GM18909 (cell line): ENCODE data around the gene LDB2.

Experiments
- ATAC-seq: cut with Tn5 transposase; IDR thresholded peaks from one replicate; pipeline ENCODE4 v1.9.1; 2021; ENCODE audit warnings: mild to moderate bottlenecking; ENCODE audit not compliant: unreplicated experiment, poor library complexity

Gene LDB2

GRCh38 chr4:16765546-16765945 lies 132.9 kb downstream of the LDB2 start:
- ATAC-seq, result no peak

GRCh38 chr4:16764622-16765021 lies 133.8 kb downstream of the LDB2 start:
- no peak for ATAC-seq

- no peak for ATAC-seq
These were observed 137.7 kb downstream of the LDB2 start for GRCh38 chr4:16760617-16761363.

- no peak for ATAC-seq
These were observed 138.4 kb downstream of the LDB2 start for GRCh38 chr4:16759931-16760582.

GRCh38 chr4:16758816-16759215 lies 139.6 kb downstream of the LDB2 start:
- ATAC-seq, result no peak

- ATAC-seq, result no peak
These were observed 140.2 kb downstream of the LDB2 start for GRCh38 chr4:16758255-16758654.

GRCh38 chr4:16757080-16757521 lies 141.3 kb downstream of the LDB2 start:
- no peak for ATAC-seq

GRCh38 chr4:16754104-16754503 lies 144.3 kb downstream of the LDB2 start:
- no peak for ATAC-seq

GRCh38 chr4:16752150-16752549 lies 146.3 kb downstream of the LDB2 start:
- ATAC-seq, result no peak

GRCh38 chr4:16750882-16751642 lies 147.4 kb downstream of the LDB2 start:
- no peak for ATAC-seq

- no peak for ATAC-seq
These were observed 148.2 kb downstream of the LDB2 start for GRCh38 chr4:16750216-16750615.

- no peak for ATAC-seq
These were observed 152.6 kb downstream of the LDB2 start for GRCh38 chr4:16745887-16746286.

- no peak for ATAC-seq
These were observed 153.3 kb downstream of the LDB2 start for GRCh38 chr4:16745009-16745635.

GRCh38 chr4:16741287-16741686 lies 157.2 kb downstream of the LDB2 start:
- ATAC-seq, result no peak

- no peak for ATAC-seq
These were observed 158.3 kb downstream of the LDB2 start for GRCh38 chr4:16739997-16740624.

GRCh38 chr4:16738558-16738957 lies 159.9 kb downstream of the LDB2 start:
- no peak for ATAC-seq

- no peak for ATAC-seq
These were observed 164.9 kb downstream of the LDB2 start for GRCh38 chr4:16733509-16733908.

- ATAC-seq, result no peak
These were observed 165.7 kb downstream of the LDB2 start for GRCh38 chr4:16732741-16733140.

GRCh38 chr4:16731776-16732380 lies 166.6 kb downstream of the LDB2 start:
- no peak for ATAC-seq
